CD4-positive, alpha-beta T cell treated with Interleukin-17A for 4 hours (primary cell): ENCODE data around the gene LIMCH1.
"Not testable (repeated sequence)": the region's sequence is repeated elsewhere in the genome, so short reads cannot be mapped to it uniquely, and the experiment has no call there.

ENCODE experiments used
- DNase-seq: peaks from one replicate; pipeline ENCODE4 v3.0.0-alpha.2; 2020; ENCODE audit warnings: mixed read lengths

The LIMCH1 gene

DNA sequence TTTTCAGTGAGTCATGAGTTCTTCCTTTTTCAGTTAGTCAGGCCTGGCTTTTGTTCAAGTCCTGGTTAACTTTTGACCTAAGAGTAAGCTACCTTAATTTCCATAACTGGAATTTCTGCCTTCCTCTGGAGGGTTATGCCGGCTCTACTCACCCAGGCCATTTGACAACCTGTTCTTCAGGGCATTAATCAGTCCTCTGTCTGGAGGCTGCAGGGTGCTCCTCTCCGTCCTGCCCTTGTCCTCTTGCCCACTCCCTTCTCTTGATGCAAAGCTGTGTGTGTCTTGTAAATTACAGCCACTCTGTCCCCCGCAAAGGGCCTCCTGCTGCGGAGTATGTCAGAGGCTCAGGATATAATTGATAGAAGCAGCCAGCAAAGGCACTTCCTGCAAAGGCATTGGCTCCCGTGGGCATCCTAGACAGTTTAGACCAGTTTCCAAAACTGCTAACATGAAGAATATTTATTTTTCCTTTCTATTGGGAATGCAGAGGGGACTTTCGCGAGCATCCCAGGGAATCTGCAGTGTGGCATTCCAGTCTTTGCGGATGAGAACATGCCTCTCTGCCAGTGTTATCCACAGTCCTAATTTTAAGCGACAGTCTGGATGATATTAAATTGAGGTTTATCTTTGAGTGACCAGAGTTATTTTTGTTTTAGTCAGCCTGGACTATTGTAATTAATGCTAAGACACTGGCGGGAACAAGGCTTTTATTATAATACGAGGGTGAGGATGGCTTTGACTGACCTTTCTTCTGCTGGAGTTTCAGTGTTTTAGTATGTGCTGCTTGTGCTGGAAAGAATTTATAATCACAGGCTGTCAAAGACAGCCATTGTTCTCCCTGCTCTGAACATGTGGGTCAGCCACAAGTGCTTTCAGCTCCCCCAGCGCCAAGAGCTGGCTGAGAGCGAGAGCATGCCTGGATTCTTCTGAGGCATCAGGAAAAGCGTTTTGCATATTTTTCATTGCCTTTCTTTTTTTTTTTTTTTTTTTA, 74.2 kb downstream of the LIMCH1 start:
- DNase-seq: no peak

DNA sequence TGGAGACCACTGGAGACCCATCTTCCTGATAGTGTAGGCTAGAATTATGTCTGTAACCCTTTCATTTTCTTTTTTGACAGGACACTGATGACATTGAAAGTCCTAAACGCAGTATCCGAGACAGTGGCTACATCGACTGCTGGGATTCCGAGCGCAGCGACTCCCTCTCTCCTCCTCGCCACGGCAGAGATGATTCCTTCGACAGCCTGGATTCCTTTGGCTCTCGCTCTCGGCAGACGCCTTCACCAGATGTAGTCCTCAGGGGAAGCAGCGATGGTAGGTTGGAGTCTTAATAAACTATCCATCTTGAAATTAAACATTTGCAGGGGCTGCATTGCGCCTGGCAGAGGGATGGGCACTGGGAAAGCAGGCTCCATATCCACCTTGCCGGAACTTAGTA, 75.4 kb downstream of the LIMCH1 start:
- DNase-seq: no peak

DNA sequence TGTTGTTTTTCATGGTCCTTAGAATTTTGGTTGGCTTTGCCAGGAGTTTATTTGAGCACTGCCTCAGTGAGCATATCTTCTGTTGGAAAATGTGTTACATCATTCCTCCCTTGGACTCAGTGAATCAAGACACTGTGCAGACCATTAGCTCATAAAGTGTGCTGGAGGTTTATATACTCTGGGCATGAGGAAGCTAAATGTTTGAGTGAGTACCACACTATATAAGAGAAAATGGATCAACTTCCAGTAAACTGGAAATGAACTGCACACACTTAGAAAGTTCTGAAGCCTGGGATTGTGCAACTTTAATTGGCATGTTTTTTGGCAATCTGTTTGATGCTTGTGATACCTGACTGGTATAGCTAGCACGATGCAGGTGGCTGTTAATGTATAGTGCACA, 75.9 kb downstream of the LIMCH1 start:
- no peak for DNase-seq

DNA sequence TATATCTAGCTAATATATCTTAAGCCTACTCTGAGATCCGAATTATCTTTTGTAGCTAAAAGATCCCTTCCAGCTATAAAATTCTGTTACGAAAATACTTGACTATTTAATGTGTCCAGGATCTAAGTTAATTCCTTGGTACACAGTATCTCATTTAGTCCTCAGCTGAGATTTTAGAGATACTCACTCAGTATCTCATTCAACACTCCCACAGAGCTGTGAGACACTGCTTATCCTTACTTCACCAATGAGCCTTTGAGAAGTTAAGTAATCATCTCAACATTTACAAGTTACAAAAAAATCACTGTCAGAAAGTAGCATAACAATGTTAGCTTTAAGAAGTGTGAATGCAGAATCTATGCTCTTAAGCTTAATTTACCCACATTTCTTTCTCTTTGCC, 76.6 kb downstream of the LIMCH1 start:
- DNase-seq: no peak

DNA sequence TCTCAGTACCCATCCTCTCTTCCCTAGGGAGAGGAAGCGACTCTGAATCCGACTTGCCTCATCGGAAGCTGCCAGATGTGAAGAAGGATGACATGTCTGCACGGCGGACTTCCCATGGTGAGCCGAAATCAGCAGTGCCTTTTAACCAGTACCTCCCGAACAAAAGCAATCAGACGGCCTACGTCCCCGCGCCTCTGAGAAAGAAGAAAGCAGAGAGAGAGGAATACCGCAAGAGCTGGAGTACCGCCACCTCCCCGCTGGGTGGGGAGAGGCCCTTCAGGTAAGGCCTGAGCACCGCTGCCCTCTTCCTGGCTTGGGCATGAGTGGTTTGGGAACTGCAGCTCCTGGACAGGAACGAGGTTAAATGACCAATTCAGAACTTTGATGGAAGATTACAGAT, 81.2 kb downstream of the LIMCH1 start:
- no peak for DNase-seq

DNA sequence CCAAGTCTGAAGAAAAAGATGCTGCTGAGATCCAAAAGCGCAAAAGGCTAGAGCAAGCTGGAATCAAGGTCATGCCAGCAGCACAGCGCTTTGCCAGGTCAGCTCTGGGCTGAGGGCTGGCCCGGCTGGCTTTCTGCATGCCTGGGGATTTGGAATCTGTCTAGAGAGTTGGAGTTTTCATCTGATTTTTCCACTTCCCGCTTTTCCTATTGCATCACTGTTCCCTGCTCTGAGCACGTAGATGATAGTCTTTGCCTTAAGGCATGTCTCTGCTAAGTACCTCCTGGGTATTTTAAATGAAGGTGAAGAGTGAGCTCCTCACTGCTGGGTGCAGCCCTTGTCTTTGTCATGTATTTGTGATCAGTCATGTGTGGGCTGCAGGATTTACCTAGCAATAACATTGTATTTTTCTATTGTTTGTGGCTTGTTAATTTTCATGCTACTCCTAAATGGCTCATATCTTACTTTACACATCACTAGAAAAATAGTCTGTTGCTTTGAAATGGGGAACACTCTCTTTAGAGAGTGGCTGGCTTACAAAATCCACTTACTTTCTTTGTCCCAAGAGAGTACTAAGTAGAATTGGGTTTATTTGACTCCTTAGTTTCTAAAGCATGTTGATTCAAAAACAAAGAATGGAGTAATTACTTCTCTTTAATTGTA, 82.8 kb downstream of the LIMCH1 start:
- no peak for DNase-seq

DNA sequence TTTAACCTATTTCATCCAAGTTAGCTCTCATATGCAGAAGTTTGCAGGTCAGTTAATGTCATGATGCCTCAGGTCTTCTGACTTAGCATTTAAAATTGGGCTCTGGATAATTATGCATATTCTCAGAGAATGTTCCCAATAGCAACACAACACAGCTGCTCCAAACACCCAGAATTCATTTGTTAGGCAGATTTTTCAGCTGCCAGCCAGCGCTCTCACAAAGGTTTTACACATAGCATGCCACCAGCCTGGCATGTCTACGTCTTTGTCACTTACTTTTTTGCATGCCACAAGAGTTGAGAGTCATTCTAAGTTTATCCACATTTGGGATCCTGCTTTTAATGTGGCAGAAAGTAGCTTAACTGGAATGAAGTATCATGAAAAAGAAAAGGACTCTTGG, 84.8 kb downstream of the LIMCH1 start:
- no peak for DNase-seq

DNA sequence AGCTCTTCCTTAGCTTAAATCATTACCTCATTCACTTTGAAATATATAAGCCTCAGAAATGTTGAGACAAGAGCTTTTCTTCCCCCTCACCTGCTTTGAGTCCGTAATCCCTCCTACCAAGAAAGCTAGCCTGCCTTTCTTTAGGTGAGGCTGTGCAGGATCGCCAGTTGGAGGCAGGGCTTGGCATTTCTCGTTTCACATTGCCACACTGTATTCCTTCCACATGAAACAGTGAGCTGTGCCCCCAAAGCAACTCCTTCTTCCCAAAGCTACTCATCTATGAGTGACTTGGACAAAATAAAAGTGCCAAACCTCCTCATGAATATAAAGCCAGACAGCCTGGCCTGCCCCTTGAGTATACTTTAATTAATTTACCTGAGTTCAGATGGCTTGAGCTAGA, 86.8 kb downstream of the LIMCH1 start:
- DNase-seq: no peak

DNA sequence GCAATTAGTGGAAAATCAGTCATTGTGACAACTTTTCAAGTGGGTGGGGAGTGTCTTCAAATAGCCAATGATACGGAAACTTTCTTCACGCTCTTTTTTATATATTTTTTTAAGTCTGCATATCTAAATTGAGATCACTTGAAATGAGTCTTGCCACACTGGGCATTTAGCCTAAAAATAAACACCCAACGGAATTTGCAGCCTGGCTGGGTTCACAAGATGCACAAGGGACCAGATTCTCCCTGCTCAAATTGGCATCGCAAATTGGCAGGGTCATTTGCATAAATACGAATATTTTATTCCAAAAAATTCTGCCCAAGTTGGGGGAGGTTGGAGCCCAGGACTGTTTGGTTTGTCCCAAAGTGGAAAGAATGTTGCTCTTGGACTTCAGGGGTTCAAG, 87.6 kb downstream of the LIMCH1 start:
- DNase-seq: no peak

DNA sequence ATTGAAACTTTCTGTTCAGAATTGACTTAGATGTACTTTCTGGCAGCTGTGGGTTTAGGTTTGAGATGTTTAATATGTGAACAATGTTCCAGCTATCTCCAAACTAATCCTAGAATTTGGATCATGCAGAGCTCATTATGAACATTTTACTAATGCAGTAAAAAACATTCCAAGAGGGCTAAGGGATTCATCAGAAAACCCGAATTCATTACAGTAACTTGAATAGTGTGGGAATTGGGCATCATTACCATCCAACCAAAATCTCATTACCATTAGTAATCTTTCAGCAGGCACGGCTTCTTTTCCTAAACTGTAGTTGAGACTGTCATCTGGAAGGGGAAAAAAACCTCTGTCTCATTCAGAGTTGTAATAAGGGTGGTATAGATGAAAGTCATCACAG, 91.0 kb downstream of the LIMCH1 start:
- no peak for DNase-seq

DNA sequence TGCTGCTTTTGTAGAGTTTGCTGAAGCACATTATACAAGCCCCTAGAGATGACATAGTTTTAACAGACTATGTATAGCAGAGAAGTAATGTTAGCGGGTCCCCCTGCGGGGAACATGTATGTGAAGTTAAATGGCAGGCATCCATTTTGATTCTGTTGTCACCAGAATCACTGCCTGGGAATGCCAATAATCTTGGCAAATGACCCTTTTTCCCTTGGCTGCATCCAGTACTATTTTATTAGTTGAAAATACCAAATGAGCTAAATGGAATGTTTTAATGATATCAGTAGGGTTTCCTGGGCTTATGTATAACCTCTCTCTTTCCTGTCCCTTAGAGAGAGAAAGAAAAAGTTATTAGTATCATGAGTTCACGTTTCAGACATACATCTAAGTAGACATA, 93.6 kb downstream of the LIMCH1 start:
- DNase-seq: no peak

DNA sequence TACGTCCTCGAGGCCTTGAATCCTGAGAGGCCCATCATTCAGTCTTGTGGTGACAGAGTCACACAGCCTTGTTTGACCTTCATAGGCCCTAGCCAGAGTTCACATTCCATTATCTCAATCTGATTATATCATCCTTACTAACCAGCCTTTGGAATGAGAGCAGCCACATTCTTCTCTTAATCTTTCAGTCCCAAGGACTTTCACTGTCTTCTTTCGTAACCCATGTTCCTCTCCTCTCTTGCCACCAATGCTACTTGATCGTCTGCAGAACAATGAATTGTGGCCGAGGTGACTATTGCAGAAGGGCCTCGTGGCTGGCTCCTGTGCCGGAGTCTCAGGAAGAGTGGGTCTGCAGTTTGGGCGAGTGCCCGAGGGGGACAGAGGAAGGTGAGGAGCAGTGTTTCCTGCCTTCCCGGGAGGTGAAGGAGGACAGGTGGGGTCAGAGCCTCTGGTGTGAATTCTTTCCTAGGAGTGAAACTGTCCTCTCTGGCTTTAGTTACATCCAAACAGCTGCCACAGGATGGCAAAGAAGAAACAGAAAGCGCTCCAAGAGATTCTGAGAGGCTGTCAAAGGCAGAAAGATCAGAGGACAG, 94.6 kb downstream of the LIMCH1 start:
- no peak for DNase-seq

DNA sequence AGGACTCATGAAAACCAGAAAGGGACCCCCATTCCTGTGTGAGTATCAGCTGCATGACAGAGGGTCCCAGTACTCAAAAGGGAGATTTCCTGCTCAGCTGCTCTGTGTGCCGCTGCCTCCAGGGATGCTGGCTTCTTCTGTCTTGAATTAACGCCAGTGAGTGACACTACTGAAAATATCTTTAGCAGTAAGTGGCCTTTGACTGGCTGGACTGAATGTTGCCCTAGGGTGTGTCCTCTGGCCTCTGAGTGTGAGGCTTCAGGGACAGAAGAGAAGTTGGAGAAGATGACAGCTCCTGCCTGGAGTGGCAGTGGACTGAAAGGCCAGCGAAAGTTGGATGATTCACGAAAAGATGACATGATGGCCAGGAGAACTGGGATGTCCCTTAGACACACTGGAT, 95.4 kb downstream of the LIMCH1 start:
- DNase-seq: no peak

DNA sequence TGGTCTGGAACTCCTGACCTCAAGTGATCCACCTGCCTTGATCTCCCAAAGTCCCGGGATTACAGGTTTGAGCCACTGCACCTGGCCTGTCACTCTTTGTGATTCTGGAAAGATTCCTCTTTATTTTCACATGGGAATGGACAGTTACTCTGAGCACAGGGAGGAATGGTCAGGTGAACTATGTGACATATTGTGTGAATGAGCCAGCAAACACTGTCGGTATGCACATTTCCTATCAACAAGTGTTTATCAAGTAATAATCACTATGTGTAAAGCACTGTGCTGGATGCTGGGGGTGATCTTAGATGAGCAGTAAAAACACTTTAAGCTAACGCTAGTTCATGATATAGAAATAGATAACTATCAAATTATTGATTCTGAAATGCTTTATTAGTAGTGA, 97.5 kb downstream of the LIMCH1 start:
- DNase-seq: no peak

DNA sequence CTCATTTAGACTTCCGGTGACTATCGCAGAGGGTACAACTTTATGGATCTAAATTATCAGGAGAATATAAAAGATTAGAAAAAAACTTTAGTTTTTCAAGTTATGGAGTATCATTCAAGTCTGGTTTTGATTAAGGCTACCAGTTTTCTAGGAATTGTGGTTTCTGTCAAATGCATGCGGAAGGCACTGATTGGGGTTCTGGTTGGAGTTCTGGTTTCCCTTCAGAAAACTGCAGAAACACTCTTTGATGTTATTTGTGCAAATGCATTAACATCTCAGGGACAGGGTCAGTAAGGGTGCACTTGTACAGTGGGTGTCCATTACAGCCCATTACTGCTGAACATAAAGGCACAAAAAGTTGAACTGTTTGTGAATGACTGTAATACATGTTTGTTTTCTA, 100.2 kb downstream of the LIMCH1 start:
- no peak for DNase-seq

DNA sequence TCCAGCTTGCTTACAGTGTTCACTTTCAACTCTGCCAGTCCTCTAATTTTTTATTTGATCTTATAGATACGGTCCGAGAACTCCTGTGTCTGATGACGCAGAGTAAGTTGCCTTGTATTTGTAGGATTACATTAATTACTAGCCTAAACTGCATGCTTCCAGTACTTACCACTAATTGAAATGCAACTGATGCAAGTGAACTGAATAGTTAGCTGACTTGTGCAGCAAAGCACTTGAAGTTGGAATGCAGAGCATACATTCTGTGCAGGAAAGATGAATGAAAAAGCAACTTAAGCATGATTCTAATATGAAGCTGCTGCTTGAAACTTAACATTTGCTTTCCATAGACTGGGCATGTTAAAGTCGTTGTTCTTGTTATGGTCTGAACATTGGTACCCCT, 100.9 kb downstream of the LIMCH1 start:
- DNase-seq: no peak

DNA sequence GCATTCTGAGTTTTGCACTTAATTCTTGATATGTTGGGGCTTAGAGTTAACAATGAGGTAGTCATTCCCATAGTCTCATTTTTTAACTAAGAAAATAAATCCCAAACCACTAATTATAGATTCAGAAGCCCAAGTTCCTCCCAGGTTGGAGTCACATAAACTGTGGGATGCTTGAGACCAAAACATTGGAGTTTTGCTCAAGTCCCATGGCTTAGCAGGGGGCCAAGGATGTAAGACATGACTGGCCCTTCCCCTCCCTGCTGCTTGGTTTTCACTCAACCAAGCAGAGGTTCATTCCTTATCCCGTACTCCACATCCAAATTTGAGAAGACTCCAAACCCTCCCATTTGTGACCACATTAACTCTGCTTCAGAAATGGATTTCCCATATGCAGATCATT, 101.3 kb downstream of the LIMCH1 start:
- no peak for DNase-seq

DNA sequence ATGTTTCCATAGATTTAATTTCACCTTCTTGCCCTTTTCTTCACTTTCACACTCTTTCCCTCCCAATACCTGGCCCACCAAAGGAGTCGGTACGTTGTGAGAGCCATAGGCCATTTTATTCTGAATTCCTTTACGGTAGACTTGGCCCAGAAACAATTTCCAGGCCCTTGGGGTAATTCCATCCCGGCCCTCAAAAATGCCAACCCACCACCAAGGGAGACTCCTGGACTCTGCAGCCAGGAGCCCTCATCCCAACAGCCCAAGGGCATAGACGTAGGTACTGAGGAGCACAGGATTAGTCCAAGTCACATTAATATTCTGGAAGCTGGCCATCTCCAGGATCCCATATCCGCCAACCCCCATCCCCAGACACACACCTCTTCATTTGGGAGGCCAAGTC, 102.9 kb downstream of the LIMCH1 start:
- DNase-seq: no peak

DNA sequence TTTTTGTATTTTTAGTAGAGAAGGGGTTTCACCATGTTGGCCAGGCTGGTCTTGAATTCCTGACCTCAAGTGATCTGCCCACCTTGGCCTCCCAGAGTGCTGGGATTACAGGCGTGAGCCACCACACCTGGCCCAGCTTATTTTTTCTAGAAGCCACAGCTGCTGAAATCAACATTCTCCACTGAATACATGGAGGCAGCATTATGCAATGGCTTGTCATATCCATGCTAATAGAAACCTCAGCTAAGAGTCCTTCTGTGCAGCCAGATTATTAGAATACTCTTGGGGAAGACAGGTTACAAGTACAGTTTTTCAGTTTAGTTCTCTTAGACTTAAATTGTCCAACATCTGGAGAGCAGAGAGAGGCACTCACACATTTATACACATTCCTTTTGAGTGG, 104.8 kb downstream of the LIMCH1 start:
- DNase-seq: not testable (repeated sequence)

DNA sequence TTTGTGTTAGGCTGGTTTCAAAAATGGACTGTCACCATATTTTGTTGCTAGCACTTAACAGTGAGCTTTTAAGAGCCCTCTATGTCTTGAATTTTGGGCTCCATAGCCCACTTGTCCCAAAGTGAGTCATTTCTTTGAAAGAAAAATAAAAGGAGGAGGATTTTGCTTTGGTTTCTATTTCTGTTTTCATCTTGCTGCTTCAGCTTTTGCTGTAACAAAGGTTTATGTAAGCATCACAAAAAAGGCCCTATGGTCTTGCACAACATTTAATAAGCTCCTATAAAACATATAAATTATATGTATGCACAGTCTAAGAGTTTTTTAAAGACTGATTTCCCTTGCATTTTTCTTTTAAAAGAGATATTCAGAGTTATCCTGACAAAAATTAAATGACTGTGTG, 105.4 kb downstream of the LIMCH1 start:
- DNase-seq: no peak

DNA sequence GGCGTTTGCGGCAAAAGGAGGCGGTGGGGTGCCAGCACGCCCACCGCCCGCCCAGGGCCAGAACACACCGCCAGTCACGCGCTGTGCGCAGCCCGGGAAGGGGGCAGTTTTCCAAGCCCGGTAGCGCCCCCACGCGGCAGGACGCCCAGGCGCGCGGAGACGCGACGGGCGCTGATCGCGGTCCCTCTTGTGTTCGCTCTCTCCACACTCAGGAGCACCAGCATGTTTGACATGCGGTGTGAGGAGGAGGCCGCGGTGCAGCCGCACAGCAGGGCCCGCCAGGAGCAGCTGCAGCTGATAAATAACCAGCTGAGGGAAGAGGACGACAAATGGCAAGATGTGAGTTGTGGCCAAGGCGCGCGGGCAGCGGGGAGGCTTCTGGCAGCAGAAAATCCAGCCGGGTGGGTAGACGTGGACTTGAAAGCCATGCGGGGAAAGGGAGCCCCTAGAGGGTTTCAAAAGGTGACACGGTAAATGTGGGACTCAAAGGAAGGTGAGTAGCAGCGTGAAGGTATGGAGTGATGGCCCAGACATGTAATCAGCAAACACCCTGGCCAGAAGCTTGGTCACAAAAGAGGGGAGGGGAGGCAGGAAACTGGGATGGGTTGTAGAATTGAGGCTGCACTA, 106.4 kb downstream of the LIMCH1 start:
- no peak for DNase-seq

DNA sequence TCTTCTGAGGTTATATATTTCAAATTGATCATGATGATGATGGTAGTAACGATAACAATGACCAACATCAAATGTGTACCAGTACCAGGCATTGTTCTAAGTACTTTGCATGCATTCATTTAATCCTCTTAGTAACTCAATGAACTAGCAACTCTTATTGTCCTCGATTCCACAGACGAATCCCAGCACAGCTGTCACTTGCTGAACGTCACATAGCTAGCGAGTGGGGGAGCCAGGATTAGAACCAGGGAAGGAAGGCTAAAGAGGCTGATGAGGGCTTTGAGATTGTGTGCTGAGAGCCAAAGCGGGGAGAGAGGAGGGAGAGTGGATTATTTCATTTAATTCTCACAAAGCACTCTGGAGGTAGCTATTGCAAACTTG, 106.9 kb downstream of the LIMCH1 start:
- DNase-seq: no peak

DNA sequence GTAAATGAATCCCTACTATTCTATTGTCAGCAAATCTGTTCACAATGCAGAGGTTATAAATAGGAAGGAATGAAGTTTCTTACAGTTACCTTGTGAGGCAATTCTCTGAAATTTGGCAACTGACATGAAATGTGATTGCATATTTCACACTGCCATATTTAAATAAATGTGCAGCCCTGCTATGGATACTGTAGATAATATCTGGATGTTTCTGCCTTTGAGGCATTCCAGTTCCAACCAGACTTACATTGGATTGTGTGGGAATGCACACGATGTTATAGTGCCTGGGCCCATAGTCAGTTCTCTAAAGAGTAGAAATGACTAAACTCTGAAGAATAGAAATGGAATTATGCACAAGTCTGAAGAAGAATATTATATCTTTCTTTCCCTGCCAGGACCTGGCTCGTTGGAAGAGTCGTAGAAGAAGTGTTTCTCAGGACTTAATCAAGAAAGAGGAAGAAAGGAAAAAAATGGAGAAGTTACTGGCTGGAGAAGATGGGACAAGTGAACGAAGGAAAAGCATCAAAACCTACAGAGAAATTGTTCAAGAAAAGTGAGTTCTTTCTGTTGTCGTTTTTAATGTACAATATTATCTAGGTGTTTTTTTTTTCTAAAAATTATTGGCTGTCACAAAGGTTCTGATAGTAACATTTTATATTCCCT, 107.9 kb downstream of the LIMCH1 start:
- no peak for DNase-seq
